ENCODE measurements around the gene MROH9.

DNA sequence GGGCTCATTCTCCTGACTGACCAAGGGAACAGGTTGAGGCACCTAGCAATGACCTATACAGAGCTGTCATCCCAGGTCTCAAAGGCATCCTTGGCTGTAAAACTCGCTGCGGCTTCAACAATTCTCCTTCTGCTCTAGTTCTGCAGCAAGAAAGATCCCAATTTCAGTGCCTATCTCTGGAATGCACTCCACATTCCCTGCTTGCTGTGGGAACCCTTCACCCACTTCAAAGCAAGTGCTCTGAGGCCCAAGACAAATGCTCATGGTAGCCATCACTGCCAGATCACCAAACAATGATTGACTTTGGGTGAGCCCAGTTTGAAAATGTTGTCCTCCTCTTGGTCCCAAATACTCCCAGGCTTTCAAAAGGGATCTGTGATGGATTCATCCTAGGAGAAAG lies 117.6 kb downstream of the MROH9 start:
- no peak for TF ChIP-seq POLR2A (IDR thresholded peaks at IDR 0.05)
- TF ChIP-seq, protein P1, sequence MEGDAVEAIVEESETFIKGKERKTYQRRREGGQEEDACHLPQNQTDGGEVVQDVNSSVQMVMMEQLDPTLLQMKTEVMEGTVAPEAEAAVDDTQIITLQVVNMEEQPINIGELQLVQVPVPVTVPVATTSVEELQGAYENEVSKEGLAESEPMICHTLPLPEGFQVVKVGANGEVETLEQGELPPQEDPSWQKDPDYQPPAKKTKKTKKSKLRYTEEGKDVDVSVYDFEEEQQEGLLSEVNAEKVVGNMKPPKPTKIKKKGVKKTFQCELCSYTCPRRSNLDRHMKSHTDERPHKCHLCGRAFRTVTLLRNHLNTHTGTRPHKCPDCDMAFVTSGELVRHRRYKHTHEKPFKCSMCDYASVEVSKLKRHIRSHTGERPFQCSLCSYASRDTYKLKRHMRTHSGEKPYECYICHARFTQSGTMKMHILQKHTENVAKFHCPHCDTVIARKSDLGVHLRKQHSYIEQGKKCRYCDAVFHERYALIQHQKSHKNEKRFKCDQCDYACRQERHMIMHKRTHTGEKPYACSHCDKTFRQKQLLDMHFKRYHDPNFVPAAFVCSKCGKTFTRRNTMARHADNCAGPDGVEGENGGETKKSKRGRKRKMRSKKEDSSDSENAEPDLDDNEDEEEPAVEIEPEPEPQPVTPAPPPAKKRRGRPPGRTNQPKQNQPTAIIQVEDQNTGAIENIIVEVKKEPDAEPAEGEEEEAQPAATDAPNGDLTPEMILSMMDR (IDR thresholded peaks at IDR 0.05), result no peak

Data from gastroesophageal sphincter (tissue), 3 donors.